Measurements from ENCODE around the gene IRX2.

IRX2 gene

GRCh38 chr5:2701592-2701991, 49.9 kb downstream of the IRX2 start:
- DNase-seq (ENCODE audit: low read depth), result no peak
- H3K4me3 ChIP-seq (ENCODE audit: low read depth, low read length), result no peak overlapping the region
- TF ChIP-seq CTCF (conservative IDR thresholded peaks at IDR 0.05; ENCODE audit: low read depth, low read length), result no peak

GRCh38 chr5:2700876-2701275, 50.6 kb downstream of the IRX2 start:
- TF ChIP-seq CTCF (conservative IDR thresholded peaks at IDR 0.05; ENCODE audit: low read depth, low read length), result no peak
- no peak overlapping the region for H3K4me3 ChIP-seq (ENCODE audit: low read depth, low read length)

GRCh38 chr5:2699686-2700085, 51.8 kb downstream of the IRX2 start:
- no peak for TF ChIP-seq CTCF (conservative IDR thresholded peaks at IDR 0.05; ENCODE audit: low read depth, low read length)
- H3K4me3 ChIP-seq (ENCODE audit: low read depth, low read length), result no peak overlapping the region
- no peak for DNase-seq (ENCODE audit: low read depth)

More at GRCh38 chr5:2700876-2701275, 50.6 kb downstream of the IRX2 start:
- DNase-seq (ENCODE audit: low read depth), result no peak

- TF ChIP-seq CTCF (conservative IDR thresholded peaks at IDR 0.05; ENCODE audit: low read depth, low read length), result no peak
- no peak overlapping the region for H3K4me3 ChIP-seq (ENCODE audit: low read depth, low read length)
- DNase-seq (ENCODE audit: low read depth), result no peak
Observed at GRCh38 chr5:2699231-2699630, 52.2 kb downstream of the IRX2 start.

- TF ChIP-seq CTCF (conservative IDR thresholded peaks at IDR 0.05; ENCODE audit: low read depth, low read length), result no peak
- DNase-seq (ENCODE audit: low read depth), result no peak
- no peak overlapping the region for H3K4me3 ChIP-seq (ENCODE audit: low read depth, low read length)
Observed at GRCh38 chr5:2698581-2698980, 52.9 kb downstream of the IRX2 start.

GRCh38 chr5:2697446-2698200, 53.9 kb downstream of the IRX2 start:
- no peak for DNase-seq (ENCODE audit: low read depth)
- no peak for TF ChIP-seq CTCF (conservative IDR thresholded peaks at IDR 0.05; ENCODE audit: low read depth, low read length)
- H3K4me3 ChIP-seq (ENCODE audit: low read depth, low read length), result no peak overlapping the region

GRCh38 chr5:2697041-2697440, 54.4 kb downstream of the IRX2 start:
- TF ChIP-seq CTCF (conservative IDR thresholded peaks at IDR 0.05; ENCODE audit: low read depth, low read length), result no peak
- DNase-seq (ENCODE audit: low read depth), result no peak
- no peak overlapping the region for H3K4me3 ChIP-seq (ENCODE audit: low read depth, low read length)
